ENCODE data around the gene TXNRD3. TPM values are rescaled to one million over a fixed set of nuclear protein-coding genes. Genes with fewer than 3 reads are reported as not detected.
"Not testable (repeated sequence)": the region's sequence is repeated elsewhere in the genome, so short reads cannot be mapped to it uniquely, and the experiment has no call there.

Gene TXNRD3
- total RNA-seq, 1 donor from 2014 or later = 0.78 TPM

GRCh38 chr3:126655887-126656286 lies 963 bp upstream of the TXNRD3 start:
- Mint-ChIP-seq H3K4me3 (peak overlapping the region; percentile 75), H3K36me3 (ENCODE audit: low read depth) (no peaks in the 10 kb centered on the region), H3K4me1 (ENCODE audit: low read depth) (no peaks in the 10 kb centered on the region), H3K27ac (no peak overlapping the region), H3K27me3 (ENCODE audit: insufficient read depth) (peaks cover 26% of the 10 kb centered on the region), H3K9me3 (no peaks in the 10 kb centered on the region)
- intact Hi-C loops (cut with micrococcal nuclease) = loop anchor here (2.0 kb wide), 2 partner anchors 49 to 131 kb away; partner anchors contain the start of genes CHCHD6 and CHST13
- DNase-seq (ENCODE audit: low spot score) = no peak

GRCh38 chr3:126649556-126650092 lies 5.3 kb downstream of the TXNRD3 start:
- Mint-ChIP-seq H3K9me3 (no peaks in the 10 kb centered on the region), H3K4me3 (no peak overlapping the region), H3K36me3 (ENCODE audit: low read depth) (no peaks in the 10 kb centered on the region), H3K27ac (no peak overlapping the region), H3K4me1 (ENCODE audit: low read depth) (no peaks in the 10 kb centered on the region), H3K27me3 (ENCODE audit: insufficient read depth) (peaks cover 25% of the 10 kb centered on the region)
- intact Hi-C loops (cut with micrococcal nuclease) = no loop called here
- DNase-seq (ENCODE audit: low spot score) = no peak

GRCh38 chr3:126646674-126647073 lies 8.2 kb downstream of the TXNRD3 start:
- Mint-ChIP-seq H3K4me1 (ENCODE audit: low read depth) (no peaks in the 10 kb centered on the region), H3K9me3 (no peaks in the 10 kb centered on the region), H3K27ac (no peak overlapping the region), H3K36me3 (ENCODE audit: low read depth) (no peaks in the 10 kb centered on the region), H3K27me3 (ENCODE audit: insufficient read depth) (peaks cover 14% of the 10 kb centered on the region), H3K4me3 (no peak overlapping the region)
- intact Hi-C loops (cut with micrococcal nuclease) = no loop called here
- no peak for DNase-seq (ENCODE audit: low spot score)

- no peak for DNase-seq (ENCODE audit: low spot score)
- Mint-ChIP-seq H3K4me3 (no peak overlapping the region), H3K27me3 (ENCODE audit: insufficient read depth) (peaks cover 14% of the 10 kb centered on the region), H3K36me3 (ENCODE audit: low read depth) (no peaks in the 10 kb centered on the region), H3K4me1 (ENCODE audit: low read depth) (no peaks in the 10 kb centered on the region), H3K9me3 (no peaks in the 10 kb centered on the region), H3K27ac (no peak overlapping the region)
- intact Hi-C loops (cut with micrococcal nuclease) = no loop called here
These were observed 10.3 kb downstream of the TXNRD3 start for GRCh38 chr3:126644615-126645014.

GRCh38 chr3:126638790-126639189 lies 16.1 kb downstream of the TXNRD3 start:
- H3K4me3 Mint-ChIP-seq = no peak overlapping the region
- intact Hi-C loops (cut with micrococcal nuclease) = no loop called here
- H3K4me1 Mint-ChIP-seq (ENCODE audit: low read depth) = no peaks in the 10 kb centered on the region
- no peaks in the 10 kb centered on the region for H3K9me3 Mint-ChIP-seq
- no peak for DNase-seq (ENCODE audit: low spot score)
- no peak overlapping the region for H3K27ac Mint-ChIP-seq
- H3K36me3 Mint-ChIP-seq (ENCODE audit: low read depth) = no peaks in the 10 kb centered on the region
- no peaks in the 10 kb centered on the region for H3K27me3 Mint-ChIP-seq (ENCODE audit: insufficient read depth)

GRCh38 chr3:126636436-126636835 lies 18.5 kb downstream of the TXNRD3 start:
- intact Hi-C loops (cut with micrococcal nuclease) = no loop called here
- H3K27ac Mint-ChIP-seq = no peak overlapping the region
- no peaks in the 10 kb centered on the region for H3K36me3 Mint-ChIP-seq (ENCODE audit: low read depth)
- H3K27me3 Mint-ChIP-seq (ENCODE audit: insufficient read depth) = no peaks in the 10 kb centered on the region
- H3K4me1 Mint-ChIP-seq (ENCODE audit: low read depth) = no peaks in the 10 kb centered on the region
- no peak overlapping the region for H3K4me3 Mint-ChIP-seq
- DNase-seq (ENCODE audit: low spot score) = no peak
- no peaks in the 10 kb centered on the region for H3K9me3 Mint-ChIP-seq

- no peak for DNase-seq (ENCODE audit: low spot score)
- Mint-ChIP-seq H3K36me3 (ENCODE audit: low read depth) (no peaks in the 10 kb centered on the region), H3K9me3 (no peaks in the 10 kb centered on the region), H3K27ac (no peak overlapping the region), H3K27me3 (ENCODE audit: insufficient read depth) (no peaks in the 10 kb centered on the region), H3K4me3 (no peak overlapping the region), H3K4me1 (ENCODE audit: low read depth) (no peaks in the 10 kb centered on the region)
- intact Hi-C loops (cut with micrococcal nuclease) = no loop called here
These were observed 20.1 kb downstream of the TXNRD3 start for GRCh38 chr3:126634803-126635202.

- no peaks in the 10 kb centered on the region for H3K36me3 Mint-ChIP-seq (ENCODE audit: low read depth)
- H3K27ac Mint-ChIP-seq = no peak overlapping the region
- no peak for DNase-seq (ENCODE audit: low spot score)
- H3K27me3 Mint-ChIP-seq (ENCODE audit: insufficient read depth) = no peaks in the 10 kb centered on the region
- no peak overlapping the region for H3K4me3 Mint-ChIP-seq
- H3K9me3 Mint-ChIP-seq = no peaks in the 10 kb centered on the region
- no peaks in the 10 kb centered on the region for H3K4me1 Mint-ChIP-seq (ENCODE audit: low read depth)
- intact Hi-C loops (cut with micrococcal nuclease) = no loop called here
These were observed 24.9 kb downstream of the TXNRD3 start for GRCh38 chr3:126630020-126630419.

GRCh38 chr3:126625735-126626134 lies 29.2 kb downstream of the TXNRD3 start:
- H3K36me3 Mint-ChIP-seq (ENCODE audit: low read depth); H3K4me1 Mint-ChIP-seq (ENCODE audit: low read depth); H3K9me3 Mint-ChIP-seq; H3K4me3 Mint-ChIP-seq; H3K27me3 Mint-ChIP-seq (ENCODE audit: insufficient read depth); H3K27ac Mint-ChIP-seq; intact Hi-C loops (cut with micrococcal nuclease); DNase-seq (ENCODE audit: low spot score): not testable (repeated sequence)

- H3K36me3 Mint-ChIP-seq (ENCODE audit: low read depth) = no peaks in the 10 kb centered on the region
- H3K27me3 Mint-ChIP-seq (ENCODE audit: insufficient read depth) = peaks cover 3% of the 10 kb centered on the region
- DNase-seq (ENCODE audit: low spot score) = no peak
- no peaks in the 10 kb centered on the region for H3K4me1 Mint-ChIP-seq (ENCODE audit: low read depth)
- H3K9me3 Mint-ChIP-seq = no peaks in the 10 kb centered on the region
- no peak overlapping the region for H3K4me3 Mint-ChIP-seq
- no peak overlapping the region for H3K27ac Mint-ChIP-seq
- intact Hi-C loops (cut with micrococcal nuclease) = no loop called here
These were observed 32.2 kb downstream of the TXNRD3 start for GRCh38 chr3:126622694-126623093.

- no peak overlapping the region for H3K27ac Mint-ChIP-seq
- peaks cover 6% of the 10 kb centered on the region for H3K4me1 Mint-ChIP-seq (ENCODE audit: low read depth)
- H3K4me3 Mint-ChIP-seq = no peak overlapping the region
- intact Hi-C loops (cut with micrococcal nuclease) = no loop called here
- no peaks in the 10 kb centered on the region for H3K9me3 Mint-ChIP-seq
- DNase-seq (ENCODE audit: low spot score) = no peak
- H3K36me3 Mint-ChIP-seq (ENCODE audit: low read depth) = no peaks in the 10 kb centered on the region
- H3K27me3 Mint-ChIP-seq (ENCODE audit: insufficient read depth) = peaks cover 3% of the 10 kb centered on the region
These were observed 33.1 kb downstream of the TXNRD3 start for GRCh38 chr3:126621627-126622345.

- H3K36me3 Mint-ChIP-seq (ENCODE audit: low read depth) = no peaks in the 10 kb centered on the region
- H3K4me1 Mint-ChIP-seq (ENCODE audit: low read depth) = peaks cover 8% of the 10 kb centered on the region
- H3K27me3 Mint-ChIP-seq (ENCODE audit: insufficient read depth) = peaks cover 3% of the 10 kb centered on the region
- intact Hi-C loops (cut with micrococcal nuclease) = no loop called here
- H3K27ac Mint-ChIP-seq = no peak overlapping the region
- no peaks in the 10 kb centered on the region for H3K9me3 Mint-ChIP-seq
- DNase-seq (ENCODE audit: low spot score) = no peak
- H3K4me3 Mint-ChIP-seq = no peak overlapping the region
These were observed 33.8 kb downstream of the TXNRD3 start for GRCh38 chr3:126621171-126621570.

- no peak overlapping the region for H3K27ac Mint-ChIP-seq
- no peaks in the 10 kb centered on the region for H3K9me3 Mint-ChIP-seq
- H3K27me3 Mint-ChIP-seq (ENCODE audit: insufficient read depth) = peaks cover 3% of the 10 kb centered on the region
- no peak overlapping the region for H3K4me3 Mint-ChIP-seq
- intact Hi-C loops (cut with micrococcal nuclease) = no loop called here
- DNase-seq (ENCODE audit: low spot score) = no peak
- H3K4me1 Mint-ChIP-seq (ENCODE audit: low read depth) = peaks cover 8% of the 10 kb centered on the region
- H3K36me3 Mint-ChIP-seq (ENCODE audit: low read depth) = no peaks in the 10 kb centered on the region
These were observed 34.2 kb downstream of the TXNRD3 start for GRCh38 chr3:126620738-126621137.

- no peak overlapping the region for H3K4me3 Mint-ChIP-seq
- H3K9me3 Mint-ChIP-seq = no peaks in the 10 kb centered on the region
- intact Hi-C loops (cut with micrococcal nuclease) = no loop called here
- peaks cover 3% of the 10 kb centered on the region for H3K27me3 Mint-ChIP-seq (ENCODE audit: insufficient read depth)
- no peak for DNase-seq (ENCODE audit: low spot score)
- H3K36me3 Mint-ChIP-seq (ENCODE audit: low read depth) = no peaks in the 10 kb centered on the region
- no peak overlapping the region for H3K27ac Mint-ChIP-seq
- H3K4me1 Mint-ChIP-seq (ENCODE audit: low read depth) = peaks cover 8% of the 10 kb centered on the region
These were observed 36.2 kb downstream of the TXNRD3 start for GRCh38 chr3:126618760-126619159.

All from activated T-helper 1 cell treated with anti-CD3 and anti-CD28 coated beads, Interleukin-12 subunit alpha, Interleukin-12 subunit beta, Interleukin-2, Interleukin-4 antibody, amounts not matched to agents 30 ng/mL and 10 ng/mL and 1 ng/mL, durations not matched to agents 14 hours and 24 hours and 36 hours (primary cell).